HG03064 (cell line): Measurements from ENCODE around the gene L3MBTL4.
A peak's percentile ranks its signal among the peaks of the same experiment; 100 is the strongest.
"Not testable (repeated sequence)": the region's sequence is repeated elsewhere in the genome, so short reads cannot be mapped to it uniquely, and the experiment has no call there.

ENCODE experiments used
- ATAC-seq: cut with Tn5 transposase; IDR thresholded peaks from one replicate; pipeline ENCODE4 v1.9.1; 2021; ENCODE audit warnings: low read depth; ENCODE audit not compliant: unreplicated experiment

The L3MBTL4 gene

DNA sequence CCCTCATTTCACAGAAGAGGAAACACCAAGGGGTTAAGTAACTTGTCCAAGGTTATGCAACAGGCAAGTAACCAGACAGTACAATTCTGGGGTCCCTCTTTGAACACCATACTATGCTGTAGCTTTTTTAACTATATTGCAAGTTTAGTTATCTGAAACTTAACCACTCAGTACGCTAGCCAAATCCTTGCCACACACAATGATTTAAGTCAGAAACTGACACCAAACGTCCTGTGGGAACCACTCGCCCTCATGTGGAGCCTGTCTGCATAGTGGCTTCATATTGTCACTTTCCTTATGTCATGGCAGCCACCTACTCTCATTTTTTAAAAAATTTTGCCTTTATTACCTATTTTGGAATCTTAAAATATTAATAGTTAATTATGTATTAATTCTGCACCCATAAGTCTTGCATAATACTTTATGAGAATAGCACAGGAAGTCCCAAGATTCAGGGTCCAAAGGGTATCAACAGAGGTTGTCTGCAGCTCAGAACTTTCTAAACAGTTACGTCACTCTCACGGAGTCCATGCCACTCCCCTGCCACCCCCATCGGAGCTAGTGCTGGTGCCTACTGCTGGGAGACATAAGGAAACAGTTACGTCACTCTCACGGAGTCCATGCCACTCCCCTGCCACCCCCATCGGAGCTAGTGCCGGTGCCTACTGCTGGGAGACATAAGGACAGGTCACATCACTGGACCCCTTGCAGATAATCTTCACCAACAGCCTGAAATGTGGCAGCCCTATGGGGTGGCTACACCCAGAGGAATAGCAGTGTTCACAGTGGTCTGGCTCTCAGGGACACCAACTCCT lies 99.0 kb downstream of the L3MBTL4 start:
- ATAC-seq = no peak

DNA sequence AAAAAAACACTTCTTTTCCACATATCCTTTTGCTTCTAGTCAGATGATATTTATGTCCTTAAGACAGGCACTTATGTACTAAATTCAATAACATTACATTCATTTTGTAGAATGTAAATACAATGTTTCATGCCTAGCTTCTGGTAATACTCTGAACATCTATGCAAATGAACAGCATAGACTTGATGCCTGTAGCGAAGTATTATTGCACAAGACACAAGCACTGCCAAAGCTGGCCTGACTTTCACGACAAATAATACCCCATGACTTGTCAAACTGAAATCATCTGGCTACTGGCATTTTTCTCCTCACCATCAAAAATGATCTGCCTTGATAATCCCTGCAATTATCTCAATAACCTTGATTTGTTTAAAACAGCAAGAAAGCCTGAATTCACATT lies 101.3 kb downstream of the L3MBTL4 start:
- no peak for ATAC-seq

DNA sequence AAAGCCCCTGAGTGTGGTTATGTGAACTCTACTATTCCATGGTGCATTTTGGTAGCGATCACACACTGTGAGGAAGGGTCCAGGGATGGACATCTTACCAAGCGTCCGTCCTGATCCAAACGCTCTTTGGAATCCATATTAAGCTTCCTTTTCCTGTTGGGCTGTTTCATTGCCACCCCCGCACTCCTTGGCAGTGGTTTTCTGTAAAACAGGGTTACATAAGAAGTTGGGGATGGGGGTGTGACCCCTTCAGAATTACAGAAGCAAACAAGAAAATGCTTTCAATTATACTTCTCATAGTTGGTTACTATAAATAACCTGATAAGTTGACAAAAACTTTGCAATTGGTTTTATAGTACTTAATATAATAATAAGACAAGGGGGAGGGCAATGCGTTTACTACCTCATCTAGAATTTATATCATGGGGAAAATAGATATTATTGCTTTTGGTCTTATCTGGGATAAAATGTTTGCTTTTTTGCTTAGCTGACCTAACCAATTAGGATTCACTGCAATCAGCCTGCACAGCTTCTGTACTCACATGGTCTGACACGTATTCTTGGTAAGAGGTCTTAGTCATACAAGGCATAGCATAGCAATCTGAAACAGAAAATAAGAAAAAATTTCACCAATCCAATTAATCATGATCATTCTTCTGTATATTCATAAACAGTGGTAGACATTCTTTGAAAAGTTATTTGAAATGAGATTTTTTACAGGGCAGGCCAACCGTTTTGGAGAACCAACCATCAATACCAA lies 103.1 kb downstream of the L3MBTL4 start:
- no peak for ATAC-seq

DNA sequence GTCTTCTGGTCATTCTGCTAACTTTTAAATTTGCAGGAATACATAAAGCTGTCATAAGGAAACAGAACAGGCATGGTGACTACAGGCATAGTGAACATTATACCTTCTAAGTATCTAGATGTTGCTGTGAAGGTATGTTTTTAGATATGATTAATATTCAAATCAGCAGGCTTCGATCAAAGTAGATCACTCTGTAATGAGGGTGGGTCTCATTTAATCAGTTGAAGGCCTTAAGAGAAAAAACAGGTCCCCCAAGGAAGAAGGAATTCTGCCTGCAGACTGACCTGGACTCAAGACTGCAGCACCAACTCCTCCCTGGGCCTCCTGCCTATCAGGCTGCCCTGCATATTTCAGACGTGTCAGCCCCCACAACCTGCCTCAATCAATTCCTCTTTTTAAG lies 104.0 kb downstream of the L3MBTL4 start:
- no peak for ATAC-seq

DNA sequence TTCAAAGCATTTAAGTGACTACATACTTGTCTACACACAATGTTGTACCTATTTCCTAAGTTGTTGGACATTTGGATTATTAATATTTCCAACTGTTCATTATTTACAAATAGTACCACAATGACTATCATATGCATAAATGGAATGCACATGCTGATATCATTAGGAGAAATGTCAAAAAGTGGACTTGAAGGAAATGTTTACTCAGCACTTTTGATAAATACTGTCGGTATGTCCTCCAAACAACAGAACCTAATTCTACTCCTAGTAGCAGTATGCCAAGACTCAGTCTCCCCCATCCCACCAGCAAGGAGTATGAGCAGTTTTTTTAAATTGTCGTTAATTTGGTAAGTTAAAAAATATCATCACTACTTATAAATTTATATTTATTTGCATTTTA lies 116.8 kb downstream of the L3MBTL4 start:
- ATAC-seq = no peak

DNA sequence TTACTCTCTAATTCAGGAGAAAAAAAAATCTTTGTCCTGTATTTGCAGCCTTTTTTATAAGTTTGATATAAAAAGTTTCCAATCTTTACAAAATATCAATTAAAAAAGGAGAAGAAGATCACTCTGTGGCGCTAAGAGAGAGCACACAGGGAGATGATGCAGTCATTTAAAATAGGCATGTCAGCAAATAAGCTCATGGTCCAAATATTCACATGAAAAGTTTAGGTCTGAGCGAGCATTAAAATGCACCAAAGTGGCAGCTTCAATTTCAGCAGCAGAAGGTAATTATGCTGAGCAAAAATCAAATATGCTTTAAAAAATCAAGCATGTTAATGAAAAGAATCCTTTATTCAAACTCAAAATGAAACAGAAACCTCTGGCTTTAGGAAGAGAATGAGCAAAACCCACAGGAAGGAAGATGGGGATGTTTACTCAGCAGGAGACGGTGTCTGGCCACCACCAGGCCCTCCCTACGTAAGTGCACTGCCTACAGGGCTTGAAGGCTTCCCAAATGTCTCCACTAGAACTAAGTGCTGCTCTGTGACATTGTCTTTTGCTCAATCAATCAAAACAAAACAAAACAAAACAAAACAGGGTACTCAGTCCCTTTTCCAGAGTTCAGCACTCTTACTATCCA lies 120.4 kb downstream of the L3MBTL4 start:
- no peak for ATAC-seq

DNA sequence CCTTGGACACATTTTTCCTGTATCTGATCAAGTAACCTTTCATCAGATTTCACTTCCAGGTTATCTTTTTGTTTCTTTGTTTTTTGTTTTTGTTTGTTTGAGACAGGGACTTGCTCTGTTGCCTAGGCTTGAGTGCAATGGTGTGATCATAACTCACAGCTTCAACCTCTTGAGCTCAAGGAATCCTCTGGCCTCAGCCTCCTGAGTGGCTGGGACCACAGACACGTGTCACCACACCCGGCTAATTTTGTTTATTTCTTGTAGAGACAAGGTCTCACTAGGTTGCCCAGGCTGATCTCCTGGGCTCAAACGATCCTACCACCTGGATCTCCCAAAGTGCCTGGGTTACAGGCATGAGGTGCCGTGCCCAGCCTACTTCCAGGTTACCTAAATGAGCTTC lies 124.9 kb downstream of the L3MBTL4 start:
- no peak for ATAC-seq

DNA sequence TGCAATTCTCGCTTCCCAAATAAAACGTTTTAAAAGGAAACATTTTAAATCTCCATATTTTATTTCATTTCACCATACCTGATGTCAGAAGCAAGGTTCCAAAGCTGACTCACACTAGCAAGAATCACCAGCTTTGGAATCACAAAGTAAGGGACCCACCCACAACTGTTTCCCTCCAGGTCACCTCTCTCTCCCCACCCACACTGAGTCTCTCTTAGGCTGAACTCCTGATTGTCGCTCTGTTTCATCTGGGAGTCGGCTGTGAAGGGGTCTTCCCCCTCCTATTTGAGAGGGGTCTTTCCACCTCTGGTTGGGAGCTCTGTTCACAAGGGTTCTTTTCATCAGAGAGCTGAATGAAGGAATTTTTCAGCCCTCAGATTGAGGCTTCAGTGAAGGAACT lies 128.1 kb downstream of the L3MBTL4 start:
- no peak for ATAC-seq

DNA sequence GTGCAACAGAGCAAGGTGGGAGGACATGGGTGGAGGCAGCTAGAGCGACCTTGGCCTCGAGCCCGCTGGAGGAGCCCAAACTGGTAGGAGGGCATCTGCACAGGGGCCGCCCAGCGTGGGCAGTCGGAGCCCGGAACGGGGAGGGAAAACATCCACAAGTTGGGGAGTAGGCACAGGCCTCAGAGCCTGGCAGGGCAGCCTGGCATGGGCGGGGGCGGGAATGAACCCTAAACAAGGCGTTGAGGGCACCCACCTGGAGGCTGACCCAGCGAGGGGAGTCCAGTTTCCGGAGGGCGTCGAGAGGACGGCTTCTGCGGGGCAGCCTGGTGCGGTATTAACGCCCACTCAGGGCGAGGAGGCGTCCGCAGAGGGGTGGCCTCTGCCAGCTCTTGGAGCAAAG lies 129.9 kb downstream of the L3MBTL4 start:
- no peak for ATAC-seq

DNA sequence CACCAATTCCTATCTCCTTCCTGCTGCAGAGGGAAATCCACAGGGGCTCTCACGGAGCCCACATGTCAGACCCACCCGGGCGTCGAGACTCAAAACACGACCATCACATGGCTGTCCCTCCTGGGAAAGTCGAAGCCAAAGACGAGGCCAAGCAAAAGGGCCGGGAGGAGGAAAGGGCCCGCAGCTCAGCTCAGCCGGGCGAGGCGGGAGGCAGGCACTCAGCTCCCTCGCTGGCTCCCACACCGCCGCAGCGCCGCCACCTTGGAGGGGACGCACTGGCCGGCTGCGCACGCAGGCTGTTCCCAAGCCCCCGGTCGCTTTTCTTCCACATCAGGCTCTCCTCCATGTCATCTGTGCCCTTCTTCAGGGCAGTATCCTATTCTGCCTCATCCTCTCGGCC lies 130.4 kb downstream of the L3MBTL4 start:
- ATAC-seq = no peak

DNA sequence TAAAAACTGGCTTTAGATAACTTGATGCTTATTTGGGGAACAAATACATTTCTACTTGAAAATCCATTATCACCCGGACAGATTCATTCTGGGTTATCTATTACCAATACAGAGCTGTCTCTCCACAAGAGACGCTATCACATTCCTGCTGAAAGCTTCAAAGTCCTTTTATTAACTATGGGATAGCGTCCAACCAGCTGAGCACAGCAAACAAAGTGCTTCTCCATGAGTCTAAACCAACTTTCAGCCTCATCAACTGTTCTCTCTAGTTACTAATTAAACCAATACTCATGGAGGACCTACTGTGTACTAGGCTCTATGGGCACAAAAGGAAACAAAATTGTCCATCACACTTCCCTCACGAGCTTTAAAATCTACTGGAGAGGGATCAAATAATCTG lies 132.8 kb downstream of the L3MBTL4 start:
- no peak for ATAC-seq

DNA sequence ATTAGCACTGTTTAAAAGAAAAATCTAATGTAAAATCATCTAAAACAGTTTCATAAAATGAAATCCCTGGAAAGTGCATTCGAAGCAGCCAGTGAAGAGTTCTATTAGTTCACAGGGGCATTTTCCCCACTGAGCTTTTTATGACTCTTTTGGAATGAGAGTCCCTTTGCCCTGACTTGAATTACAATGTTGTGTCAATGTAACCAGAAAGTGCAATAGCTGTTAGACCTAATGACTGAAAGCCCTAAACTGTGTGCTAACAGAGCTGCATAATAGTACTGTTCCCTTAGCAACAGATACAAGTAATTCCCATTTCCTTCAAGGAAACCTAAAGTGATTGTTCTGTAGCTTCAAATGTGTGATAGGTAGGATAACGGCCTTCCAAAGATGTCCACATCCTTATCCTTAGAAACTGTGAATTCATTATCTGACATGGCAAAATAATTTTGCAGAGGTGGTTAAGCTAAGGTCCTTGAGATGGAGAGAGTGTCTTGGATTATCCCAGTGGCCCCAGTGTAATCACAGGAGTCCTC lies 134.4 kb downstream of the L3MBTL4 start:
- ATAC-seq = no peak

DNA sequence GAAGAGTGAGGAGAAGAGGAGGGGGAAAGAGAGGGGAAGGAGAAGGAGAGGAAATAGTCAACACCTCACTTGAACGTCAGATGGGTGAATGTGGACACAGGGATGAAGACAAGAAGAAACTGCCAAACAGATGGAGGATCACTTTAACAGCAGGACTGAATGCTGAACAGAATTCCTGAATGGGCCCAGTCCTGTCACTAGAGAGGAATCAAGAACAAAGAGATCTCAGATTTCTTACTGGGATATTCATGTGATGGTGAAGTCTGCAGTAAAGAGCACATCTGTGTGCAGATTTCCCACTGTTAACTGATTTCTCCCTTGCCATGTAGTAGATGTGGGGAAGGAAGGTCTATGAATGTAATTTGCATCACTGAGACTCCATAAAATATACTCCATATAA lies 135.4 kb downstream of the L3MBTL4 start:
- no peak for ATAC-seq

DNA sequence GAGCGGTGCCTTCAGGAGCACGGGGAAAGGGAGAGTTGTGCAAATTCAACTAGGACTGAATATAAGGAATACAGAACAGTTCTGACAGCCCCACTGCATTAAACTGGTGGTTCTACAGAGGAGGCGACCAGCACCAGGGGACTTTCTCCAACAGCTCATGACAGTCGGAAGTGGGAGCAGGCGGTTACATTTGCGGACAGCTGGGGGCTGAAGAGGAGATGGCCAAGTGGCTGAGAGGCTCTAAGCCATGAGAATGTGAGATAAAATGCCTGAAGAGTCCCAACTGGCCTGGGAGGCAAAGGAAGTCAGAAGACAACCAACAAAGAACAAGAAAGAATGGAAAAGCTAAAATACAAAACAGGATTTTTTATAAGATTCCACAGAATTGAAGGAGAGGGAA lies 141.3 kb downstream of the L3MBTL4 start:
- no peak for ATAC-seq

DNA sequence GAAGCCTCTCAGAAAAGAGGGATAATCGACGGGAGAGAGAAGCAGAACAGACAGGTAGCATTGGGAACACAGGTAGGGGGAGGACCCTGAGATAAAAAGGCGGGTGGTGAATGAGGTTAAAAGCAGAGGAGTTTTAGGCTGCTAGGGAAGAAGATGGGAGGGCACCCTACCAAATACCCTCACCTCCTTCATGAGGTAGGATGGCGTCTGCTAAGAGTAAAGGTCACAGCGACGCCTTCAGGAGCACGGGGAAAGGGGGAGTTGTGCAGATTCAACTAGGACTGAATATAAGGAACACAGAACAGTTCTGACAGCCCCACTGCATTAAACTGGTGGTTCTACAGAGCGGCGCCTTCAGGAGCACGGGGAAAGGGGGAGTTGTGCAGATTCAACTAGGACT lies 142.6 kb downstream of the L3MBTL4 start:
- ATAC-seq = not testable (repeated sequence)

DNA sequence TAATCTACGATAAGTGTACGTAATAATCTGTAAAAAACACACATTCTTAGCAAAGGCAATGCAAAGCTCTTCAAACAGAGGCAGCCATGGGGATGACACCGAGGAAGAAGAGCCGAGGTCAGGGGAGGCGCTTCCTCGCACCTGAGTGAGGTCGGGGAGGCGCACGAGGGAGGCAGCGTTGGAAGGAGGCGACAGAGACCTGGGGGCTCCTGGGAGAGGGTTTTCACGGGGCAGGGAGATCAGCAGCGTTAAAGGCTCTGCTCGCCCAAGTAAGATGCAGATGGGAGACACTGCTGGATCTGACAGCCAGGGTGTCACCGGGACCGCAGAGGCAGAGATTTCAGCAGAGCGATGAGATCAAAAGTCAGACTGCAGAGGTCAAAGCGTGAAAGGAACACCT lies 143.1 kb downstream of the L3MBTL4 start:
- no peak for ATAC-seq

DNA sequence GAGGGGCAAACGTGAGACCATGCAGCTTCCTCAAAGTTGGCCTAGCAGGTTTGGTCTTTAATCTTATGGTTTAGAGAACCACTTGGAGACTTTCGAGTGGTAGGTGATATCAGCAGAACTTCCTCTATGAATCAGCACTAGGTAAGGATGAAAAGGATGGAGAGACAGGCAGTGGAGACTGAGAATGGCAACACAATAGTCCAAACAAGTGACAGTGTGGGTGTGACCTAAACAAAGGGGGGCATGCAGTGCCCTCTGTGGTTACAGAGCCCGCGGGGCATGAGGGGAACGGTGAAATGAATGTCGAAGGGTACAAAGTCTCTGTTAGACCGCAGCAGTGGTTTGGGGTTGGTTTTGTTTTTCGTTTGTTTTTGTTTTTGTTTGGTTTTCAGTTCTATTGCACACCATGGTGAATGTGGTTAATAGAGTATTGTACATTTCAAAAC lies 143.9 kb downstream of the L3MBTL4 start:
- ATAC-seq = peak; percentile 90

DNA sequence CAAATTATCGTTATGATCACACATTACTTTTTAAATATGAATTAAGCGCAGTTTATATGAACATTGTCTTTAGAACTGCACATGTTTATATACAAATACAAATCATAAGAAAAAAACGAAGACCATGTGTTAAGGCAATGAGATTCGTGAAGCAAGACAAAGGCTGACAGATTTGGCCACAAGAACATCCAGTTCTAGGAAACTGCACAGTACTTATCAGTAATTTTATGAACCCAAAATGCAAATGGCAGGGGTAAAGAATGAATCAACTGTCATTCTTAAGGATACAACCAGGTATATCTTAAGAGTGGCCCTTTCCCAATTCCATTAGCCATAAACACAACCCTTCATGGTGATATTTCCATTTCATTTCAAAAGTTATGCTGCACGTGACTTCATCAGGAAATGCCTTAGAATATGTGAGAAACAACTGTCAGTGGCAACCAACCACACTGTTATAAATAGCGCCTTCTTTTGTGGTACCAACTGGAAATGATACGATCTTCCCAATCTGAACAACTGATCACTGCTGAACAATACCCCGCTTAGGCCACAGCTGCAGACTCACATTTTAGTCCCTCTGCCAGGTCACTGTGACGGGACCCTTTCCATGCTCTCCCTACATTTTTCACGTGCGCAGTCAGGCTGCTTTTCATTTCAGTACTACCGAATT lies 144.9 kb downstream of the L3MBTL4 start:
- ATAC-seq = no peak

DNA sequence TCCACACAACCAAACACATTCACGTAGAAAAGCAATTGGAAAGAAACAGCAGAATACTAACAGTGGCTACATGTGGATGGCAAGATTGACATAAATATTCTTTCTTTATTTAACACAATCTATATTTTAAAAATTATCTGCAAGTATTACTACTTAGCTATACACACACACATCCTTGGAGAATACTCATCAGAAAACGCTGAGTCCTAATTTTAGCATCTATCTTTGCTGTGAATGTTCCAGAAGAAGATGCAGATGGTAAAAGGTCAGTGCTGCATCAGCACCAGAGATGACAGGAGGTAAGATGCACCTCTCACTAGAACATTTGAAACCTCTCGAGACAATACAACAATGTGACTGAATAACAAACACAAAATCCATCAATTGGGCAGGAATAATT lies 148.5 kb downstream of the L3MBTL4 start:
- ATAC-seq = no peak

DNA sequence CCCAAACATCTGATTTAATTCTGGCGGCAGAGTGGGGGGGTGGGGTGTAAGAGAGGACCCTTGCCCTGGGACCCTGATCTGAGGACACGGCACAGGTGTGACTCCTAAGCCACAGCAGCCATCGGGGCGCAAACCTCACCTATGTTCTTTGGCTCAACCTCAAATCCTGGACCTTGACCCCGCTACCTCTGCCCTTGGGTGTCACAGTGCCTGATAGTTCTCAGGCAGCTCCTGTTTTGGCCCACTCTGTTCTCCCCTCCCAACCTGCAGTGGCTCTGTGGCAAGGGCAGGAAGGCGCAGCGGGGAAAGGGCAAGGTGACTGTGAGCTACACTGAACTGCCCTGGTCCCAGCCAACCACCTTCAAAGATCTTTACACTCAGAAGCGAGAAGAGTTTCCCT lies 152.8 kb downstream of the L3MBTL4 start:
- ATAC-seq = no peak

DNA sequence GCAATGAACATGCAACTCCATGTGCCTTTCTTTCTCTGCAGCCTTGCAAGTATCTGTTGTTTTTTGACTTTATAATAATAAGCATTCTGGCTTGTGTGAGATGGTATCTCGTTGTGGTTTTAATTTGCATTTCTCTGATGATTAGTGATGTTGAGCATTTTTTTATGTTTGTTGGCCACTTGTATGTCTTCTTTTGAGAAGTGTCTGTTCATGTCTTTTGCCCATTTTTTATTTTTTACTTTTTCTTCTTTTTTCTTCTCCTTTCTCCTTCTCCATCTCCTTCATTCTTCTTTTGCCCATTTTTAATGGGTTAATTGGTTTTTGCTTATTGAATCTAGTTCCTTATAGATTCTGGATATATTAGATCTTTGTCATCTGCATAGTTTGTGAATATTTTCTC lies 155.4 kb downstream of the L3MBTL4 start:
- ATAC-seq = not testable (repeated sequence)
